Ovary (tissue), 3 donors: ENCODE measurements around the gene KIR2DL1.
"Not testable (repeated sequence)": the region's sequence is repeated elsewhere in the genome, so short reads cannot be mapped to it uniquely, and the experiment has no call there.

Experiments used
- CTCF ChIP-seq, 3 donors: fragments of 450-650 bp in 2 of 3; fragments of 200-600 bp in 1 of 3; IDR thresholded peaks; one replicate each; pipeline versions ENCODE4 v1.5.1 to v1.8.0; 2016 to 2022; ENCODE audit warnings: antibody characterized with exemption in 3 of 3, mild to moderate bottlenecking in 1 of 3
- EP300 ChIP-seq: sonication (generic); formaldehyde crosslinking; IDR thresholded peaks from one replicate; pipeline ENCODE4 v1.6.1; 2017; ENCODE audit warnings: antibody characterized with exemption
- POLR2A ChIP-seq: fragments of 450-650 bp; IDR thresholded peaks from one replicate; pipeline ENCODE4 v1.6.1; 2017; ENCODE audit warnings: antibody characterized with exemption, mild to moderate bottlenecking, moderate library complexity
- donor health status: DM: no; HTN: no; CAD: no.

GRCh38 chr19:54778896-54779295 lies 9.3 kb downstream of the KIR2DL1 start:
- TF ChIP-seq CTCF (IDR thresholded peaks at IDR 0.05); EP300; POLR2A: not testable (repeated sequence)
